ENCODE data around the gene RNF181.
"Not testable (repeated sequence)": the region's sequence is repeated elsewhere in the genome, so short reads cannot be mapped to it uniquely, and the experiment has no call there.

GRCh38 chr2:85604133-85604444 lies 8.5 kb downstream of the RNF181 start:
- TF ChIP-seq ARNTL (CRISPR knock-in tag; IDR thresholded peaks at IDR 0.05; ENCODE audit: borderline replicate concordance, low read depth); BACH2 (CRISPR knock-in tag; IDR thresholded peaks at IDR 0.05; ENCODE audit: borderline replicate concordance); PATZ1 (CRISPR knock-in tag; IDR thresholded peaks at IDR 0.05; ENCODE audit: borderline replicate concordance); ESRRG (CRISPR knock-in tag; IDR thresholded peaks at IDR 0.05); ZNF70 (CRISPR knock-in tag; IDR thresholded peaks at IDR 0.05); ZNF8 (CRISPR knock-in tag; IDR thresholded peaks at IDR 0.05); PPARA (CRISPR knock-in tag; IDR thresholded peaks at IDR 0.05; ENCODE audit: borderline replicate concordance); CSRNP3 (CRISPR knock-in tag; IDR thresholded peaks at IDR 0.05); CSDC2 (CRISPR knock-in tag; IDR thresholded peaks at IDR 0.05): not testable (repeated sequence)

Data from SK-N-SH treated with all-trans-retinoic acid at 6 μM for 48 hours (cell line).